Kidney glomerular epithelial cell (primary cell): ENCODE data around the gene DNAH8.
"Not testable (repeated sequence)": the region's sequence is repeated elsewhere in the genome, so short reads cannot be mapped to it uniquely, and the experiment has no call there.

Experiments
- DNase-seq: peaks from one replicate; lab custom pipeline; 2025; lab: John Stamatoyannopoulos, UW

DNAH8 gene

GRCh38 chr6:38715016-38715689, at the start of gene DNAH8:
TSS of gene DNAH8 (plus strand) at chr6:38715311. CDS start at chr6:38722810, 7,499 bp downstream.
- no peak for DNase-seq

GRCh38 chr6:38671885-38672467, 43.1 kb upstream of the DNAH8 start:
- peak; percentile 34 for DNase-seq

DNA sequence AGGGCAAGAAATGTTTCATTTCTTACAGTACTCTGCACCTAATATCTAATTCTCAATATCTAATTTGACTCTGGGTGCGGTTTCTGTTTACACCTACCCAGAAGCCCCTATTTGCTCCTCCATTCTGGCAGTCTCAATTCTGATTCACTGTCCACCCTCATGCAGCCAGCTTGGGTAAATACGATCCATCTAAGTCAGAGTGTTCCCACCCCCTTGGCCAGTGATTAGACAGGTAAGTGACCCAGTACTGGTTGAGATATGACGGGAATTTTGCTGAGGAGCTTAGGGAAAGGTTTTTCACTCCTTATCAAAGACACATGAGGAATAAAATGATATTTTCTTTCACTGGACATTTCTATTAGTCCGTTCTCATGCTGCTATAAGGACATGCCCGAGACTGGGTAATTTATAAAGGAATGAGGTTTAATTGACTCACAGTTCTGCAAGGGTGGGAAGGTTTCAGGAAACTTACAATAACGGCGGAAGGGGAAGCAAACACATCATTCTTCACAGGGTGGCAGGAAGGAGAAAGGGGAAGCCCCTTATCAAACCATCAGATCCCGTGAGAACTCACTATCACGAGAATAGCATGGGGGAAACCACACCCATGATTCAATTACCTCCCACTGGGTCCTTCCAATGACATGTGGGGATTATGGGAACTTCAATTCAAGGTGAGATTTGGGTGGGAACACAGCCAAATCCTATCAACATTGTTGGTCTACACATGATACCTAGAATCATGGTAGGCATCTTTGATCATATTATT, 41.5 kb upstream of the DNAH8 start:
- DNase-seq: no peak

GRCh38 chr6:38676236-38676973, 38.7 kb upstream of the DNAH8 start:
- no peak for DNase-seq

DNA sequence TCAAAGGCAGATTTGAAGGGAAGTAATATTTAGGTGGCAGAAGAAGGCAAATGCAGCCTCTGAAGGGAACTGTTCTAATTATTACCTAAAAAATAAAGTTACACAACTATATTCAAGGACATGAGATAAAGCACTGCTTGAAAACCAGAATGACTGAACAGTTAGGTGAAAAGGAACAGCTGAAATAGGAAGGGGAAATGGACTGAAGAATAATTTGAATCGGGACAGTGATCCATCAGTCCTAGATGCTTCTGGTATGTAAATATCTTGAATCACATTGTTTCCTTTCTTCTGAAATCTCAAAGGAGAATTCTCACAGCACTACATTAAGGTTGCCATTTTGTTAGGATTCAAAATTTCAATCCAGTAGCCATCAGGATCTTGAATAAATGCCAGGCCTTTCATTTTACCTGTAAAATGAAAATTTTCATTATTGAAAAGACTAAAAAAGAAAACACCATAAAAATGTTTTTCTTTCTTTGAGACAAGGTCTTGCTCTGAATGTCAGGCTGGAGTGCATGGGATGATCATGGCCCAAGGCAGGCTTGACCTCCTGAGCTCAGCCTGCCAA, 38.1 kb upstream of the DNAH8 start:
- no peak for DNase-seq

DNA sequence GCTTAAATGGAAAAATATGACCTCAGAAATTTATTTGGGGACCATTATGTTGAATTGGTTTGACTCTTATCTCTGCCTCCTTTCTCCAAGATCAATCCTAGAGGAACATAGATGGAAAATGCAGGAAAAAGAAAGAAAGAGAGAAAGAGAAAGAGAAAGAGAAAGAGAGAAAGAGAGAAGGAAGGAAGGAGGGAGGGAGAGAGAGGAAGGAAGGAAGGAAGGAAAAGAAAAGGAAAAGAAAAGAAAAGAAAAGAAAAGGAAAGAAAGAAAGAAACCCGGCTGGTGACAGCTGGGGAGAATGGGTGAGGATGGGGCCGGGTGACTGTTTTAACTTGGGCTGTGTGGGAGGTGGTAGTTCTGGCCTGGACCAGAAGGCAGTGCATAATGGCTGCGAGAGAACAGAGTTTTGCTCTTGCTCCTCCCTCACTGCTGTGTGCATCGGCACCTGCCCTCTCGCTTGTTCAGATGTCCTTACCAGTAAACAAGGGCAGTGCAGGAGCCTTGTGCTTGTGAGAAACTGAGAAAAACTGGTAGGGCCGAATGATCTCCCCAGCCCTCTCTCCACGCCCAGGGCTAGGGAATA, 36.8 kb upstream of the DNAH8 start:
- DNase-seq: no peak

DNA sequence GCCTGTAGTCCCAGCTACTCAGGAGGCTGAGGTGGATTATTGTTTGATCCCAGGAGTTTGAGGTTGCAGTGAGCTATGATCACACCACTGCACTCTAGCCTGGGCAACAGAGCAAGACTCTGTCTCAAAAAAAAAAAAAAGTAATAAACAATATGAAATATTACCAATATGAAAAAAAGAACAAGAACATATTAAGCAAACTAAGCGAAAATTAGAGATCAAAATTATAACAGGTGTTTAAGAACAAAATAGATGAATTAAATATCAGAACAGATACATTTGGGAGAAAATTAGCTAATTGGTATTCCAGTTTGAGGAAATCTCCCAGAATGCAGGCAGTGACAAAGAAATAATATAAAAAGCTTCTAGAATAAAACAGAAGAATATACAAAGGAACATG, 35.4 kb upstream of the DNAH8 start:
- DNase-seq: no peak

DNA sequence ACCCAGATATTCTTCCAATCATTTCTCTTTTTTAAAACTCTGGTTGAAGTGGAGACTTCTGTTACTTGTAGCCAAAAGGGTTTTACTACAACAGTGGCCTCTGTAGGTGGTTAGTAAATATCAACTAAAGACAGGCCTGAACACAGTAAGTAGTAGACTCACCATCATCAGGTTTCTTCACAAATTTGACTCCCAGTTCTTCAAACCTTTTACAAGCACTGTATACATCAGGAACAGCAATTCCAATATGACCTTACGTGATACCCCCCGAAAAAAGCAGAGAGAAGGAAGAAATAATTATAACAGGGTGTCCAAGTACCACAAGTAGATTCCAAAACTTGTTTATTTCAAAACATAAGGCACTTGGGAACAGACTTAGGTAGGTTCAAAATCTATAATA, 33.3 kb upstream of the DNAH8 start:
- DNase-seq: no peak

GRCh38 chr6:38684237-38684636, 30.9 kb upstream of the DNAH8 start:
- no peak for DNase-seq

- no peak for DNase-seq
Observed at GRCh38 chr6:38684904-38685303, 30.2 kb upstream of the DNAH8 start.

GRCh38 chr6:38686270-38687042, 28.7 kb upstream of the DNAH8 start:
- no peak for DNase-seq

DNA sequence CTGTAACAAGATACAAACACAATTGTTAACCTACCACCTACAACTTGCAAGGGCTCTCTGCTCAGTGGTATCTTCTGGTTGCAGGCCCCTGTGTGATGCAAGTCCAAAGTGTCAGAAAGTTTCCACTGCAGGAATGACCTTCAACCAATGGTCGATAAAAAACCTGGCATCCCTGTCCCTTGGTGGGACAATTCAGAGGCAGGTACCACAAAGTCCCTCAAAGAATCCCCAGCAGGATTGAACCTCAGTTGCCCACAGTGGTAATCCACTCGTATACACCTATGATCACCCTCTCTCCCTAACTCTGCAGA, 28.1 kb upstream of the DNAH8 start:
- no peak for DNase-seq

- DNase-seq: no peak
Observed at GRCh38 chr6:38687549-38687948, 27.6 kb upstream of the DNAH8 start.

GRCh38 chr6:38688579-38689087, 26.5 kb upstream of the DNAH8 start:
- DNase-seq: no peak

- DNase-seq: no peak
Observed at GRCh38 chr6:38695227-38695900, 19.7 kb upstream of the DNAH8 start.

DNA sequence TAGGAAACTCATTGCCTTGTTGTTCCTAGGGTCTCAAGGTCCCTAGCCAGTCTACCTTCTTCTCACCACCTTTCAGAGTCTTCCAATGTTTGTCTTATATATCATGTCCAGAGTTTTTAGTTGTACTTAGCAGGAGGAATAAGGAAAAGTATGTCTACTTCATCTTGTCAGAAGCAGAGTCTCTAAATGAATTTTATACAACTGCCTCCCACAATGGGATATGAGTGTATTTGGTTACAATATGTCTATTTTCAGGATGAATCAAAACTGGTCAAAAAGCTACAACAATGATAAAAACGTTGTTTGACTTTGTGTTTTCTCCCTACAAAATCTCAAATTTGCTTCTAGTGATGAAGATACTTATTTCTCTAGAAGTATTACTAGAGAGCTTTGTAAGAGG, 19.2 kb upstream of the DNAH8 start:
- DNase-seq: no peak

DNA sequence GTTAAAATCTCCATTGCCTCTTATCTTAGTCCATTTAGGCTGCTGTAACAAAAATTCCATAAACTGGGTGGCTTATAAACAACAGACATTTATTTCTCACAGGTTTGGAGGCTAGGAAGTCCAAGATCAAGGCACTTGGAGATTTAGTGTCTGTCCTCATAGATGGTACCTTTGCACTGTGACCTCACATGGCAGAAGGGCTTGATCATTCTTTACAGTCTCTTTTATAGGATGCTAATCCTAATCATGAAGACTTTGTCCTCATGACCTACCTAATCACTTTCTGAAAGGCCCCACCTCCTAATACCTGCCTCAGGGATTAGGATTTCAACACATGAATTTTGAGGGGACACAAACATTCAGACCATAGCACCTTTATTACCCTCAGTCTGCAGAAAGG, 18.8 kb upstream of the DNAH8 start:
- no peak for DNase-seq

DNA sequence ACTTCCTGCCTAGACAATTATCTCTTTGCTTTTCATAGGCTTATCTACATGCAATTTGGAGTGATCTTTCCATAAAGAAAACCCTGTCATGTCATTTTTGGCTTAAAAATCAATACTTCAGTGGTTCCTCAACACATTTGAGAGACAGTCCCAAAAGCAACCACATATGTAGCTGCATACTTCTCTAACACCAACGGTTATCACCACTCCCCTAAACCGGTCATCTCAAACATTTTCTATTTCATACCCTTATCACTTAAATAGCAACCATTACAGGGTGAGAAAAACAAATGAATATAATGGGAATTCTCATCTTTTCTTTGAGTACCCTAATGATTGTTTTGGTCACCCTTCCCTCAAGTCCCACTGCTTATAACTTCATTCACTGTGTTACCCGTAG, 17.3 kb upstream of the DNAH8 start:
- no peak for DNase-seq

DNA sequence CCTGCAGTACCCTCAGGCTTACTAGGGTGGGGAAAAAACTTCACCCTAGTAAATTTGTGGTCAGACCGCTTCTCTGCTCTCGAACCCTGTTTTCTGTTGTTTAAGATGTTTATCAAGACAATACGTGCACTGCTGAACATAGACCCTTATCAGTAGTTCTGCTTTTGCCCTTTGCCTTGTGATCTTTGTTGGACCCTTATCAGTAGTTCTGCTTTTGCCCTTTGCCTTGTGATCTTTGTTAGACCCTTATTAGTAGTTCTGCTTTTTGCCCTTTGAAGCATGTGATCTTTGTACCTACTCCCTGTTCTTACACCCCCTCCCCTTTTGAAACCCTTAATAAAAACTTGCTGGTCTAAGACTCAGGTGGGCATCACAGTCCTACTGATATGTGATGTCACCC, 15.4 kb upstream of the DNAH8 start:
- not testable (repeated sequence) for DNase-seq

DNA sequence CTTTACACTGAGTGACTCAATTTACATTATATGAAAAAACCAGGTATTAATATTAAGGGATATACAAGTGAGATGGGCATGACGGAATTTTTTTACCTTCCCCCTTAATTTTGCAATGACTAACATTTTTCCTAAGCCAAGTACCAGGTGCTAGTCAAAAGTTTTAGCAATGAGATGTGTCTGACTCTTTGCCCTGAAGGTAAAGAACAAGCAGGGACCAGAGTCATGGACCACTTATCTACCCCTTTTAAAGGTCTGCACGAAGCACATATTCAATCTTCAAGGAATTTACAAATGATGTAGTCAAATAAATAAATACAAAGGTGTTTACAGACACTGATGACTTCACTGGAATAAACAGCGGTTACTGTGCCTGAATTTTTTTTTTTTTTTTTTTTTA, 13.6 kb upstream of the DNAH8 start:
- no peak for DNase-seq
